ENCODE measurements around the gene TPD52L1.

Gene TPD52L1

GRCh38 chr6:125188037-125188436 lies 34.5 kb downstream of the TPD52L1 start:
- H3K4me1 ChIP-seq (ENCODE audit: control insufficient read depth, insufficient read depth, low read length): peaks cover 8% of the 10 kb centered on the region
- H3K9me3 ChIP-seq (ENCODE audit: control insufficient read depth, insufficient read depth, low read length): no peaks in the 10 kb centered on the region
- no peaks in the 10 kb centered on the region for H3K36me3 ChIP-seq (ENCODE audit: control insufficient read depth, insufficient read depth, low read length)
- no peak overlapping the region for H3K4me3 ChIP-seq (ENCODE audit: low read depth, low read length)
- no peak overlapping the region for H3K9ac ChIP-seq (ENCODE audit: low read depth, low read length)
- H3K27me3 ChIP-seq (ENCODE audit: control insufficient read depth, insufficient read depth, low read length): no peaks in the 10 kb centered on the region

DNA sequence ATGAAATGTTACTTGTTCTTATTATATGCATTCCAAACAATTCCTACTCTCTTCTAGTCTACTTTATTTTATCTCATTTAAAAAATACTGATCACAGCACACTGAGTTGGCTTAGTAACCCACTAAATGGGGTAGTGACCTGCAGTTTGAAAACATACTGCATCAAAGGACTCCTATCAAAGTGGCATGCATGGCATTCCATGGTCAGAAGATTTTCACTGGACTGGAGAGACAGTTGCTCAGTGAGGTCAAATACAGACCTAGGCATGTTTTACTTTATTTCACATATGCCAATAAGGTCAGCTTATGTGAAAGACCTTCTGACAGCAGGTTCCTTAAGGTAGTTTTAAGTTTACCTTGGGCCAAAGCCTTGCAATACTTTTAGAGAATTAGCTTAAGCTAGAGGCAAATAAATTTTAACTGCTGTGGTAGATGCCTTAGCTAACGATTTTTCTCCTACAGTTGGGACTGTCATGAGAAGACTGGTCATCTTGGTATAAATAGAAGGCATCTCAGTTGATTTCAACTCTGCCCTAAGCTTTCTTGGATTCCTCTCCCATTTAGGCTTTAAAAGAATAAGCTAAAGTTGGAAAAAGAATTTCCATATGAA lies 35.1 kb downstream of the TPD52L1 start:
- H3K36me3 ChIP-seq (ENCODE audit: control insufficient read depth, insufficient read depth, low read length): no peaks in the 10 kb centered on the region
- H3K27me3 ChIP-seq (ENCODE audit: control insufficient read depth, insufficient read depth, low read length): no peaks in the 10 kb centered on the region
- peaks cover 8% of the 10 kb centered on the region for H3K4me1 ChIP-seq (ENCODE audit: control insufficient read depth, insufficient read depth, low read length)
- no peak overlapping the region for H3K9ac ChIP-seq (ENCODE audit: low read depth, low read length)
- H3K4me3 ChIP-seq (ENCODE audit: low read depth, low read length): no peak overlapping the region
- no peaks in the 10 kb centered on the region for H3K9me3 ChIP-seq (ENCODE audit: control insufficient read depth, insufficient read depth, low read length)

DNA sequence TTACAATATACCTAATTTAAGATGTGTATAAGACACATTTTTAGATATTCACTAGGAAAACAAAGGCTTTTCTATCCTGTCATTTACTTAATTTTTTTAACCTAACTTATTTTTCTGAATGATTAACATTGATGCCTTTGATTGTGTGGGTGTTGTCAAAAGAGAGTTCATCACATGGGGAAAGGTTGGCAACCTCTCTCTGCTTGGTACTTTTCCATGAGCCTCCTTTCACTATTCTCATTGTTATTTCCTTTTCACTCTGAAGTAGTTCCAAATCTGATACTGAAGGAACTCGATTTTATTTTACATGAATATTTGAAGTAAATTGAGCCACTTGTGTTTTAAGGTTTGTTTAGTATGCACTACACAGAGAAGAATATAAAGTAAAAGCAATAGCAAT lies 35.9 kb downstream of the TPD52L1 start:
- H3K9me3 ChIP-seq (ENCODE audit: control insufficient read depth, insufficient read depth, low read length): no peaks in the 10 kb centered on the region
- no peaks in the 10 kb centered on the region for H3K27me3 ChIP-seq (ENCODE audit: control insufficient read depth, insufficient read depth, low read length)
- no peaks in the 10 kb centered on the region for H3K36me3 ChIP-seq (ENCODE audit: control insufficient read depth, insufficient read depth, low read length)
- peaks cover 8% of the 10 kb centered on the region for H3K4me1 ChIP-seq (ENCODE audit: control insufficient read depth, insufficient read depth, low read length)
- no peak overlapping the region for H3K4me3 ChIP-seq (ENCODE audit: low read depth, low read length)
- H3K9ac ChIP-seq (ENCODE audit: low read depth, low read length): no peak overlapping the region

DNA sequence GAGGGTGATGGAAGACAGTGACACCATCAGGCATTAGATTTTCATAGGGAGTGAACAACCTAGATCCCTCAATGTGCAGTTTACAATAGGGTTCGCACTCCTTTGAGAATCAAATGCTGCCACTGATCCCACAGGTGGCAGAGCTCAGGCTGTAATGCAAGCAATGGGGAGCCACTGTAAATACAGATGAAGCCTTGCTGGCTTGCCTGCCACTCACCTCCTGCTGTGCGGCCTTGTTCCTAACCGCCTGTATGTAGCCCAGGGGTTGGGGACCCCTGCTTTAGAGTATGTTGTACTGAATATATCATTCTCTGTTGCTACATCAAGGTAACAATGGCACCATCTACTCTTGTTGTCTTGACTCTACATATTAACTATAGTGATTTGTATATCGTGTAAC lies 37.1 kb downstream of the TPD52L1 start:
- Histone ChIP-seq H3K36me3 (ENCODE audit: control insufficient read depth, insufficient read depth, low read length) (no peaks in the 10 kb centered on the region), H3K9ac (ENCODE audit: low read depth, low read length) (no peak overlapping the region), H3K9me3 (ENCODE audit: control insufficient read depth, insufficient read depth, low read length) (no peaks in the 10 kb centered on the region), H3K4me1 (ENCODE audit: control insufficient read depth, insufficient read depth, low read length) (peaks cover 8% of the 10 kb centered on the region), H3K4me3 (ENCODE audit: low read depth, low read length) (no peak overlapping the region), H3K27me3 (ENCODE audit: control insufficient read depth, insufficient read depth, low read length) (no peaks in the 10 kb centered on the region)

DNA sequence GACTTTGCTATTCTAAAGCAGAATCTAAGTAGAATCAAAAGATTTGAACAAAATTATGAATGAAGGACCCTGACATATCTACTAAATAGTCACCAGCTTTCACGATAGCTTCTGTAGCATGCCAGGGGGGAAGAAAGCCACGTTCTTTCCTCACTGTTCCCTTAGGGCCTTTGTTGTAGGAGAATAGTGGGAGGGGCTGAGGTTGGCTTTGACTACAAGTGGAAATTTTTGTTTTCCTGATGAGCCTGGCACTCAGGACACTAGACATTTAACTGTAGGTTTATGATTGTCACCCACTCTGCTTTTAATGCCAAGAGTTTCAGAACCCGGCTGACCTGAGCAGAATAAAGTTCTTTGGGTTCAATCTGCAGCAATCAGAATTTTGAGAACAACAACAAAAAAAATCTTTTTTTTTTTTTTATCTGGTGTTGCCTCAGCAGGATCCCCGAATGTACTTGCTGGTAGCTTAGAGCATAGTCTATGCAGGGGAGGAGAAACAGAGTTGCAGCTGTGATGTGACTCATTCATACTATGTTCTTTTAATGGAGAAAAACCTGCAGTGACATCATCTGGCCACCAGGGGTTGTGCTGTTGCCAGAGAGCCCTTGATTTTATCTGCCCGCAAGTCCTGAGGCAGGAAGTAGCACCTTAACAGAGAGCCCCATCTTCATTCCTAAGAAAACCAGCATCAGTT lies 38.5 kb downstream of the TPD52L1 start:
- peaks cover 8% of the 10 kb centered on the region for H3K4me1 ChIP-seq (ENCODE audit: control insufficient read depth, insufficient read depth, low read length)
- no peaks in the 10 kb centered on the region for H3K27me3 ChIP-seq (ENCODE audit: control insufficient read depth, insufficient read depth, low read length)
- no peaks in the 10 kb centered on the region for H3K36me3 ChIP-seq (ENCODE audit: control insufficient read depth, insufficient read depth, low read length)
- no peak overlapping the region for H3K9ac ChIP-seq (ENCODE audit: low read depth, low read length)
- H3K9me3 ChIP-seq (ENCODE audit: control insufficient read depth, insufficient read depth, low read length): no peaks in the 10 kb centered on the region
- H3K4me3 ChIP-seq (ENCODE audit: low read depth, low read length): no peak overlapping the region

- Histone ChIP-seq H3K9ac (ENCODE audit: low read depth, low read length) (no peak overlapping the region), H3K4me1 (ENCODE audit: control insufficient read depth, insufficient read depth, low read length) (peaks cover 8% of the 10 kb centered on the region), H3K27me3 (ENCODE audit: control insufficient read depth, insufficient read depth, low read length) (no peaks in the 10 kb centered on the region), H3K9me3 (ENCODE audit: control insufficient read depth, insufficient read depth, low read length) (no peaks in the 10 kb centered on the region), H3K4me3 (ENCODE audit: low read depth, low read length) (no peak overlapping the region), H3K36me3 (ENCODE audit: control insufficient read depth, insufficient read depth, low read length) (no peaks in the 10 kb centered on the region)
Observed at GRCh38 chr6:125192610-125192930, 39.0 kb downstream of the TPD52L1 start.

GRCh38 chr6:125193208-125193607 lies 39.6 kb downstream of the TPD52L1 start:
- H3K36me3 ChIP-seq (ENCODE audit: control insufficient read depth, insufficient read depth, low read length): no peaks in the 10 kb centered on the region
- H3K4me3 ChIP-seq (ENCODE audit: low read depth, low read length): no peak overlapping the region
- H3K9me3 ChIP-seq (ENCODE audit: control insufficient read depth, insufficient read depth, low read length): no peaks in the 10 kb centered on the region
- peaks cover 8% of the 10 kb centered on the region for H3K4me1 ChIP-seq (ENCODE audit: control insufficient read depth, insufficient read depth, low read length)
- H3K27me3 ChIP-seq (ENCODE audit: control insufficient read depth, insufficient read depth, low read length): no peaks in the 10 kb centered on the region
- H3K9ac ChIP-seq (ENCODE audit: low read depth, low read length): no peak overlapping the region

GRCh38 chr6:125194941-125195340 lies 41.4 kb downstream of the TPD52L1 start:
- Histone ChIP-seq H3K27me3 (ENCODE audit: control insufficient read depth, insufficient read depth, low read length) (no peaks in the 10 kb centered on the region), H3K9me3 (ENCODE audit: control insufficient read depth, insufficient read depth, low read length) (no peaks in the 10 kb centered on the region), H3K4me3 (ENCODE audit: low read depth, low read length) (no peak overlapping the region), H3K9ac (ENCODE audit: low read depth, low read length) (no peak overlapping the region), H3K36me3 (ENCODE audit: control insufficient read depth, insufficient read depth, low read length) (no peaks in the 10 kb centered on the region), H3K4me1 (ENCODE audit: control insufficient read depth, insufficient read depth, low read length) (peaks cover 8% of the 10 kb centered on the region)

GRCh38 chr6:125195526-125195925 lies 42.0 kb downstream of the TPD52L1 start:
- no peak overlapping the region for H3K4me3 ChIP-seq (ENCODE audit: low read depth, low read length)
- H3K9ac ChIP-seq (ENCODE audit: low read depth, low read length): no peak overlapping the region
- peaks cover 7% of the 10 kb centered on the region for H3K4me1 ChIP-seq (ENCODE audit: control insufficient read depth, insufficient read depth, low read length)
- no peaks in the 10 kb centered on the region for H3K9me3 ChIP-seq (ENCODE audit: control insufficient read depth, insufficient read depth, low read length)
- H3K36me3 ChIP-seq (ENCODE audit: control insufficient read depth, insufficient read depth, low read length): no peaks in the 10 kb centered on the region
- H3K27me3 ChIP-seq (ENCODE audit: control insufficient read depth, insufficient read depth, low read length): no peaks in the 10 kb centered on the region

GRCh38 chr6:125196613-125197012 lies 43.0 kb downstream of the TPD52L1 start:
- H3K9me3 ChIP-seq (ENCODE audit: control insufficient read depth, insufficient read depth, low read length): no peaks in the 10 kb centered on the region
- no peak overlapping the region for H3K9ac ChIP-seq (ENCODE audit: low read depth, low read length)
- H3K27me3 ChIP-seq (ENCODE audit: control insufficient read depth, insufficient read depth, low read length): no peaks in the 10 kb centered on the region
- no peaks in the 10 kb centered on the region for H3K36me3 ChIP-seq (ENCODE audit: control insufficient read depth, insufficient read depth, low read length)
- peaks cover 4% of the 10 kb centered on the region for H3K4me1 ChIP-seq (ENCODE audit: control insufficient read depth, insufficient read depth, low read length)
- no peak overlapping the region for H3K4me3 ChIP-seq (ENCODE audit: low read depth, low read length)

GRCh38 chr6:125197795-125198269 lies 44.3 kb downstream of the TPD52L1 start:
- Histone ChIP-seq H3K4me1 (ENCODE audit: control insufficient read depth, insufficient read depth, low read length) (no peaks in the 10 kb centered on the region), H3K9me3 (ENCODE audit: control insufficient read depth, insufficient read depth, low read length) (no peaks in the 10 kb centered on the region)

GRCh38 chr6:125198398-125198937 lies 44.9 kb downstream of the TPD52L1 start:
- no peaks in the 10 kb centered on the region for H3K27me3 ChIP-seq (ENCODE audit: control insufficient read depth, insufficient read depth, low read length)
- H3K9me3 ChIP-seq (ENCODE audit: control insufficient read depth, insufficient read depth, low read length): no peaks in the 10 kb centered on the region
- no peak overlapping the region for H3K9ac ChIP-seq (ENCODE audit: low read depth, low read length)
- no peak overlapping the region for H3K4me3 ChIP-seq (ENCODE audit: low read depth, low read length)
- H3K36me3 ChIP-seq (ENCODE audit: control insufficient read depth, insufficient read depth, low read length): no peaks in the 10 kb centered on the region
- H3K4me1 ChIP-seq (ENCODE audit: control insufficient read depth, insufficient read depth, low read length): peaks cover 5% of the 10 kb centered on the region

More at GRCh38 chr6:125197795-125198269, 44.3 kb downstream of the TPD52L1 start:
- Histone ChIP-seq H3K36me3 (ENCODE audit: control insufficient read depth, insufficient read depth, low read length) (no peaks in the 10 kb centered on the region), H3K4me3 (ENCODE audit: low read depth, low read length) (no peak overlapping the region), H3K27me3 (ENCODE audit: control insufficient read depth, insufficient read depth, low read length) (no peaks in the 10 kb centered on the region), H3K9ac (ENCODE audit: low read depth, low read length) (no peak overlapping the region)
